HepG2 (cell line): ENCODE data around the gene ARPC1A. TPM values are rescaled to one million over a fixed set of nuclear protein-coding genes. Genes with fewer than 3 reads are reported as not detected.

ENCODE experiments used
- CEBPG ChIP-seq: IDR thresholded peaks from 2 replicates; pipeline ENCODE4 v1.6.1; 2016
- CHD4 ChIP-seq: fragments of 200-600 bp; sonication (generic); IDR thresholded peaks from 2 replicates; pipeline ENCODE4 v1.7.0; 2017; ENCODE audit warnings: mild to moderate bottlenecking, low read length, borderline replicate concordance
- DR1 ChIP-seq: sonication (generic); formaldehyde crosslinking; IDR thresholded peaks from 2 replicates; pipeline ENCODE4 v1.8.0; 2021; ENCODE audit warnings: mild to moderate bottlenecking, missing genetic modification reagents, inconsistent platforms
- EHMT2 ChIP-seq: fragments of 200-600 bp; sonication (generic); IDR thresholded peaks from 2 replicates; pipeline ENCODE4 v1.7.0; 2017; ENCODE audit warnings: antibody characterized with exemption, low read depth, low read length, borderline replicate concordance
- HNRNPUL1 ChIP-seq: fragments of 200-400 bp; formaldehyde crosslinking; IDR thresholded peaks from 2 replicates; pipeline ENCODE4 v1.6.1; 2017; ENCODE audit warnings: low read depth, mild to moderate bottlenecking, low read length, moderate library complexity
- MIXL1 ChIP-seq: IDR thresholded peaks from 2 replicates; pipeline ENCODE4 v1.6.1; 2016
- NFIB ChIP-seq: sonication (generic); formaldehyde crosslinking; IDR thresholded peaks from 2 replicates; pipeline ENCODE4 v1.9.0; 2021; ENCODE audit warnings: missing genetic modification reagents, mild to moderate bottlenecking, borderline replicate concordance
- NR2F2 ChIP-seq: IDR thresholded peaks from 2 replicates; pipeline ENCODE4 v1.6.1; 2012; ENCODE audit warnings: low read depth, inconsistent platforms, borderline replicate concordance
- PHF5A ChIP-seq: IDR thresholded peaks from one replicate; pipeline ENCODE4 v1.6.1; 2018; ENCODE audit warnings: low read depth, missing genetic modification reagents; ENCODE audit not compliant: unreplicated experiment
- POLR2G ChIP-seq: fragments of 200-400 bp; formaldehyde crosslinking; IDR thresholded peaks from 2 replicates; pipeline ENCODE4 v1.6.1; 2018; ENCODE audit warnings: mild to moderate bottlenecking, low read depth, low read length, moderate library complexity
- SATB2 ChIP-seq: sonication (generic); formaldehyde crosslinking; IDR thresholded peaks from 2 replicates; pipeline ENCODE4 v1.5.0; 2020; ENCODE audit warnings: missing genetic modification reagents
- SP140L ChIP-seq: sonication (generic); formaldehyde crosslinking; IDR thresholded peaks from 2 replicates; pipeline ENCODE4 v1.4.0; 2020; ENCODE audit warnings: missing genetic modification reagents, borderline replicate concordance
- TEAD2 ChIP-seq: sonication (generic); formaldehyde crosslinking; IDR thresholded peaks from 2 replicates; pipeline ENCODE4 v1.9.0; 2021; ENCODE audit warnings: missing genetic modification reagents
- TP53 ChIP-seq: sonication (generic); formaldehyde crosslinking; conservative IDR thresholded peaks from 2 replicates; pipeline ENCODE4 v1.4.0; 2020; ENCODE audit warnings: missing genetic modification reagents
- ZC3H13 ChIP-seq: sonication (generic); formaldehyde crosslinking; IDR thresholded peaks from 2 replicates; pipeline ENCODE4 v1.8.1; 2023; ENCODE audit warnings: mild to moderate bottlenecking, missing genetic modification reagents, moderate library complexity
- ZNF180 ChIP-seq: sonication (generic); formaldehyde crosslinking; IDR thresholded peaks from 2 replicates; pipeline ENCODE4 v1.4.0; 2020; ENCODE audit warnings: low read depth, missing genetic modification reagents, borderline replicate concordance
- ZNF274 ChIP-seq: sonication (generic); formaldehyde crosslinking; IDR thresholded peaks from 2 replicates; pipeline ENCODE4 v1.5.1; 2020; ENCODE audit warnings: mild to moderate bottlenecking, missing genetic modification reagents
- ZNF547 ChIP-seq: sonication (generic); formaldehyde crosslinking; IDR thresholded peaks from 2 replicates; pipeline ENCODE4 v1.5.1; 2020; ENCODE audit warnings: mild to moderate bottlenecking, missing genetic modification reagents
- ZNF652 ChIP-seq: IDR thresholded peaks from 2 replicates; pipeline ENCODE4 v1.6.1; 2016; ENCODE audit warnings: low read depth, borderline replicate concordance
- ZNF773 ChIP-seq: sonication (generic); formaldehyde crosslinking; IDR thresholded peaks from 2 replicates; pipeline ENCODE4 v1.4.0; 2020; ENCODE audit warnings: missing genetic modification reagents, borderline replicate concordance
- ZNF816 ChIP-seq: sonication (generic); formaldehyde crosslinking; IDR thresholded peaks from 2 replicates; pipeline ENCODE4 v1.8.0; 2022; ENCODE audit warnings: missing genetic modification reagents, mild to moderate bottlenecking, borderline replicate concordance
- ZSCAN9 ChIP-seq: IDR thresholded peaks from 2 replicates; pipeline ENCODE4 v1.6.1; 2016; ENCODE audit warnings: borderline replicate concordance
- polyA plus RNA-seq, 8 experiments: library from polyadenylated mRNA; depleted of rRNA in 3 of 8; stranded (reverse) in 7 of 8; unstranded in 1 of 8; fragments of >200 nt; fragmentation: Illumina TruSeq in 4 of 8; extraction: Trizol in 4 of 8; gene quantifications; 2 replicates each; pipeline versions ENCODE4 v1.2.1 to v1.2.3, GENCODE V29; 2011 to 2016; ENCODE audit warnings: low read depth in 4 of 8, missing spikeins in 1 of 8, mixed read lengths in 1 of 8; ENCODE audit not compliant: insufficient read depth in 1 of 8
- total RNA-seq, 5 experiments: library from RNA; depleted of rRNA; stranded (reverse); fragments of >200 nt; fragmentation: Illumina TruSeq; extraction: Trizol; gene quantifications; 2 replicates each; pipeline ENCODE4 v1.2.3, GENCODE V29; 2016; ENCODE audit warnings: low read depth in 1 of 5
- TF ChIP-seq, protein P1 (sequence below): sonication (generic); formaldehyde crosslinking; IDR thresholded peaks from 2 replicates; pipeline ENCODE4 v1.4.0; 2020; ENCODE audit warnings: missing genetic modification reagents, mild to moderate bottlenecking, borderline replicate concordance
- TF ChIP-seq, protein P2 (sequence below): IDR thresholded peaks from 2 replicates; pipeline ENCODE4 v1.4.0; 2020; ENCODE audit warnings: mild to moderate bottlenecking, missing genetic modification reagents

Gene ARPC1A
- total and polyA plus RNA-seq, 2 of the 13 experiments (the other 11 are each of a cell fraction or from before 2014, with no cell fraction given): 44.3 to 88.5 TPM

DNA sequence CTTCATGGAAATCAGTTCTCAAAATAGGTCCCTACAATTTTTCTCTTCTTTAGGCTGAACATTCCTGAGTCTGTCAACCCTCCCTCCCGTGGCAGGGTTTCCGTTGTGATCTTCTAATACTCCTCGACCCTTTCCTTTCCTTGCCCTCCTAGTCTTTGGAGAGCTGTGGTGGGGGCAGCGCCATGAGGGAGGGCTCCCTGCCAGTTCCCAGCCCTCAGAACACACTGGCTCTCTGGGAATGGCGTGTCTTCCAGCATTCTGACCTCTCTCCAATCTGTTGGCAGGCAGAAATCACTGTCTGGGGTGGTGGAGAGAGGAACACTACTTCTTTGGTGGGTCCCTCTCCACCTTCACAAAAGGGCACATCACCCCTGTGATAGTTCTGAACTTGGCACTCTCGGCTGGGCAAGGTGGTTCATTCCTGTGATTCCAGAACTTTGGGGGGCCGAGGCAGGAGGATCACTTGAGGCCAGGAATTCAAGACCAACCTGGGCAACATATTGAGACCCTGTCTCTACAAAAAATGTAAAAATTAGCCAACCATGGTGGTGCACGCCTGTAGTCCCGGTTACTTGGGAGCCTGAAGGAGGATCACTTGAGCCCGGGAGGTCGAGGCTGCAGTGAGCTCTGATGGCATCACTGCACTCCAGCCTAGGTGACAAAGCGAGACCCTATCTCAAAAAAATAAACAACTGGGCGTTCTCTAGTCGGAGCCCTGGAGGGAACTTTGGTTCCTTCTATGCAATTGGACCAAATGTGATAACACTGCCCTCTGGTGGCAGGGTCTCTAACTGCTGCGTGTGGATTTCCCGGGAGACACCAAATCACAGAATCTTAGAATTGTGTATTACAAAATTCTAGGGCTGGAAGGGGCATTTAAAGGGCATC lies 13.1 kb upstream of the ARPC1A start (continued):
- TF ChIP-seq, protein P1, sequence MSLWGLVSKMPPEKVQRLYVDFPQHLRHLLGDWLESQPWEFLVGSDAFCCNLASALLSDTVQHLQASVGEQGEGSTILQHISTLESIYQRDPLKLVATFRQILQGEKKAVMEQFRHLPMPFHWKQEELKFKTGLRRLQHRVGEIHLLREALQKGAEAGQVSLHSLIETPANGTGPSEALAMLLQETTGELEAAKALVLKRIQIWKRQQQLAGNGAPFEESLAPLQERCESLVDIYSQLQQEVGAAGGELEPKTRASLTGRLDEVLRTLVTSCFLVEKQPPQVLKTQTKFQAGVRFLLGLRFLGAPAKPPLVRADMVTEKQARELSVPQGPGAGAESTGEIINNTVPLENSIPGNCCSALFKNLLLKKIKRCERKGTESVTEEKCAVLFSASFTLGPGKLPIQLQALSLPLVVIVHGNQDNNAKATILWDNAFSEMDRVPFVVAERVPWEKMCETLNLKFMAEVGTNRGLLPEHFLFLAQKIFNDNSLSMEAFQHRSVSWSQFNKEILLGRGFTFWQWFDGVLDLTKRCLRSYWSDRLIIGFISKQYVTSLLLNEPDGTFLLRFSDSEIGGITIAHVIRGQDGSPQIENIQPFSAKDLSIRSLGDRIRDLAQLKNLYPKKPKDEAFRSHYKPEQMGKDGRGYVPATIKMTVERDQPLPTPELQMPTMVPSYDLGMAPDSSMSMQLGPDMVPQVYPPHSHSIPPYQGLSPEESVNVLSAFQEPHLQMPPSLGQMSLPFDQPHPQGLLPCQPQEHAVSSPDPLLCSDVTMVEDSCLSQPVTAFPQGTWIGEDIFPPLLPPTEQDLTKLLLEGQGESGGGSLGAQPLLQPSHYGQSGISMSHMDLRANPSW: no peak
- no peak for TF ChIP-seq ZNF180 (CRISPR knock-in tag)
- TF ChIP-seq ZNF816 (CRISPR knock-in tag): no peak
- TF ChIP-seq EHMT2: no peak
- no peak for TF ChIP-seq TEAD2
- TF ChIP-seq DR1 (CRISPR knock-in tag): no peak
- no peak for TF ChIP-seq PHF5A (CRISPR knock-in tag)
- TF ChIP-seq MIXL1 (CRISPR knock-in tag): no peak
- TF ChIP-seq TP53 (CRISPR knock-in tag): no peak
- no peak for TF ChIP-seq ZSCAN9
- no peak for TF ChIP-seq HNRNPUL1
- no peak for TF ChIP-seq ZNF547 (CRISPR knock-in tag)
- no peak for TF ChIP-seq ZNF274
- TF ChIP-seq ZC3H13: no peak
- no peak for TF ChIP-seq NFIB (CRISPR knock-in tag)
- TF ChIP-seq, protein P2, sequence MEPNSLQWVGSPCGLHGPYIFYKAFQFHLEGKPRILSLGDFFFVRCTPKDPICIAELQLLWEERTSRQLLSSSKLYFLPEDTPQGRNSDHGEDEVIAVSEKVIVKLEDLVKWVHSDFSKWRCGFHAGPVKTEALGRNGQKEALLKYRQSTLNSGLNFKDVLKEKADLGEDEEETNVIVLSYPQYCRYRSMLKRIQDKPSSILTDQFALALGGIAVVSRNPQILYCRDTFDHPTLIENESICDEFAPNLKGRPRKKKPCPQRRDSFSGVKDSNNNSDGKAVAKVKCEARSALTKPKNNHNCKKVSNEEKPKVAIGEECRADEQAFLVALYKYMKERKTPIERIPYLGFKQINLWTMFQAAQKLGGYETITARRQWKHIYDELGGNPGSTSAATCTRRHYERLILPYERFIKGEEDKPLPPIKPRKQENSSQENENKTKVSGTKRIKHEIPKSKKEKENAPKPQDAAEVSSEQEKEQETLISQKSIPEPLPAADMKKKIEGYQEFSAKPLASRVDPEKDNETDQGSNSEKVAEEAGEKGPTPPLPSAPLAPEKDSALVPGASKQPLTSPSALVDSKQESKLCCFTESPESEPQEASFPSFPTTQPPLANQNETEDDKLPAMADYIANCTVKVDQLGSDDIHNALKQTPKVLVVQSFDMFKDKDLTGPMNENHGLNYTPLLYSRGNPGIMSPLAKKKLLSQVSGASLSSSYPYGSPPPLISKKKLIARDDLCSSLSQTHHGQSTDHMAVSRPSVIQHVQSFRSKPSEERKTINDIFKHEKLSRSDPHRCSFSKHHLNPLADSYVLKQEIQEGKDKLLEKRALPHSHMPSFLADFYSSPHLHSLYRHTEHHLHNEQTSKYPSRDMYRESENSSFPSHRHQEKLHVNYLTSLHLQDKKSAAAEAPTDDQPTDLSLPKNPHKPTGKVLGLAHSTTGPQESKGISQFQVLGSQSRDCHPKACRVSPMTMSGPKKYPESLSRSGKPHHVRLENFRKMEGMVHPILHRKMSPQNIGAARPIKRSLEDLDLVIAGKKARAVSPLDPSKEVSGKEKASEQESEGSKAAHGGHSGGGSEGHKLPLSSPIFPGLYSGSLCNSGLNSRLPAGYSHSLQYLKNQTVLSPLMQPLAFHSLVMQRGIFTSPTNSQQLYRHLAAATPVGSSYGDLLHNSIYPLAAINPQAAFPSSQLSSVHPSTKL: no peak
- no peak for TF ChIP-seq ZNF773 (CRISPR knock-in tag)
- no peak for TF ChIP-seq POLR2G
- TF ChIP-seq CEBPG: 0 out of 2 replicates have a peak, but pooled peaks have one; percentile 10
- no peak for TF ChIP-seq SP140L (CRISPR knock-in tag)
- TF ChIP-seq NR2F2: no peak
- TF ChIP-seq SATB2: no peak
- TF ChIP-seq ZNF652 (CRISPR knock-in tag): no peak
- no peak for TF ChIP-seq CHD4
